GM12801 (cell line): ENCODE results near the gene FHL1.

ENCODE experiments used
- TF ChIP-seq, protein P1 (sequence below): IDR thresholded peaks from one replicate; pipeline ENCODE4 v1.5.1; 2011; ENCODE audit warnings: control low read depth; ENCODE audit not compliant: insufficient read length; ENCODE audit errors: extremely low read depth

Gene FHL1

DNA sequence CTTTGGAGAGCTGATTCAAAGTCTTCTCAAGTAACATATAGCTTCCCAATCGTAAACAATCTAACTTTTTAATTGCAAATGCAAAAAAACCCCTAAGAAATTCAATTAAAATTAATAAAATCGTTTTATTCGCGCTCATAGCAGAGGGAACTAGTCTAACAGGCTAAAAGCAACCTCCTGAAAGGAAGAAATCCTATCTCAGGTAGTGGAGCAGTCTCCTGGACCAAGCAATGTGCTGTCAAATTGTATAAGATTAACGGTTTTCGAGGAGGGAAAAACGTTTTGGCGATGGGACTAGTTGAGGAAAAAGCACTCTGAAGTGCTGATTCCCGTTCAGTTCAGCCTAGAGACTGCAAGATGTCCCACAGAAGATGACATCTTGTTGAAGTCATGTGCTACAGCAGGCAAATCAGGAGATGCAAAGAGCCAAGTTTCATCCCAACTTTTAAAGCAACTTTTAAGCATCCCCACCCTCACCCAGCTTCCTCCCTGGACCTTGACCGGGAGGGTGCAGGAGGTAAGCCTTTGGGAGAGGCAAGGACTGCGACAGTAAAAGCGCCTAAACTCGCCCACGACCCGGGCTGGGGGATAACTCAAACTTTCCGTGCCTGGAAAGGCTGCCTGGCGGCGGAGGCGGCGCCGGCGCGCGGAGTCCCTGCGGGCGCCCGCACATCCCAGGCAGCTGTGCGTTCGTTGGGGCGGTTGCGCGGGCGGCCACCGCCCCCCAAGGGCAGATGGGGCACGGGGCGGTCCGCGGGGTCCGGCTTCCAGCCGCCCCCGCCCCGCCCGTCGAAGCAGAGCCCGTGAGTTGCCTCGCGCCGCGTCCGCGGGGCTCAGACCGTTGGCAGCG is 103.1 kb downstream of the FHL1 start:
- TF ChIP-seq, protein P1, sequence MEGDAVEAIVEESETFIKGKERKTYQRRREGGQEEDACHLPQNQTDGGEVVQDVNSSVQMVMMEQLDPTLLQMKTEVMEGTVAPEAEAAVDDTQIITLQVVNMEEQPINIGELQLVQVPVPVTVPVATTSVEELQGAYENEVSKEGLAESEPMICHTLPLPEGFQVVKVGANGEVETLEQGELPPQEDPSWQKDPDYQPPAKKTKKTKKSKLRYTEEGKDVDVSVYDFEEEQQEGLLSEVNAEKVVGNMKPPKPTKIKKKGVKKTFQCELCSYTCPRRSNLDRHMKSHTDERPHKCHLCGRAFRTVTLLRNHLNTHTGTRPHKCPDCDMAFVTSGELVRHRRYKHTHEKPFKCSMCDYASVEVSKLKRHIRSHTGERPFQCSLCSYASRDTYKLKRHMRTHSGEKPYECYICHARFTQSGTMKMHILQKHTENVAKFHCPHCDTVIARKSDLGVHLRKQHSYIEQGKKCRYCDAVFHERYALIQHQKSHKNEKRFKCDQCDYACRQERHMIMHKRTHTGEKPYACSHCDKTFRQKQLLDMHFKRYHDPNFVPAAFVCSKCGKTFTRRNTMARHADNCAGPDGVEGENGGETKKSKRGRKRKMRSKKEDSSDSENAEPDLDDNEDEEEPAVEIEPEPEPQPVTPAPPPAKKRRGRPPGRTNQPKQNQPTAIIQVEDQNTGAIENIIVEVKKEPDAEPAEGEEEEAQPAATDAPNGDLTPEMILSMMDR = no peak

DNA sequence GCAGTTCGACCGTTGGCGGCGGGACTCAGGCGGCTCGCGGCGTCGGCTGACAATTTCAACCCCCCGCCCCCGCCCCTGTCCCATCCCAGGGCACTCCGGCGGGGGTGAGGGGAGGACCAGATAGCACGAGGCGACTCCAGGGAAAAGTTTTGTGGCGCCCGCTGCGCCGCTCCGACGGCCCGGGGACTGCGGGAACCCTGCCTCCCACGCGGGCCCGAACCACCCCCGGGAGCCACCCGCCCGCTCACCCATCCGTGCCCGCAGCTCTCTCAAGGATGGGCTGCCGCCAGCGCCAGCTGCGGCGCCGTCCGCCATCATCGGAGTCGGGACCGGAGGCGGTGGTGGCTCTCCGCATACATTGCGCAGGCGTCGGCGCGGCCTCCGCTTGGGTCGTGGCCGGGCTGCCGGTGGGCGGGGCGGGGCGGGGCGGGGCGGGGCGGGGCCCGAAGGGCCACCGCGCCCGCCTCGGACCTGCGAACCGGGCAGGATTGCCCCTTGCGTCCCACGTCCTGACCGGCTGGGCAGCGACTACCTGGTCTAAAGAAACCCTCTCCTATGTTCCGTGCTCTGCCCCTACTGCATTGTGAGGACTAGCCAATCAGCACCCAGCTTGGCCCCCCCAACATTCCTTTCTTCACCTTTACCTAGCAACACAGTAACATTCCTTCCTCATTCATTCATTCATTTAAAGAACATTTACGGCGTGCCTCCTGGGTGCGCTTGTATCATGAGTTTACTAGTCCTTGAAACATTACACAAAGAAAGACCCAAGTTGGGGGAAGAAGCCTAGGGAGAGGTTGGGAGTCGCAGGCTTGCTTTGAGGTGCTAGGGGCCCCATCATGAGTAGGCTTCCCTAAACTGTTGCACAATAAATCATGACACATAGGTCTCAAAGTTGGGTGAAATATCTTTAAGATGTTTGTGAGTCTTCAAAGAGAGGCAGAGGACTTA is 104.0 kb downstream of the FHL1 start, which contains the start of gene MAP7D3:
Gene MAP7D3 (minus strand): TSS at position 360 of the 951 bp plus-strand sequence. CDS start 42 bp downstream, at position 318.
- TF ChIP-seq, protein P1 = no peak

DNA sequence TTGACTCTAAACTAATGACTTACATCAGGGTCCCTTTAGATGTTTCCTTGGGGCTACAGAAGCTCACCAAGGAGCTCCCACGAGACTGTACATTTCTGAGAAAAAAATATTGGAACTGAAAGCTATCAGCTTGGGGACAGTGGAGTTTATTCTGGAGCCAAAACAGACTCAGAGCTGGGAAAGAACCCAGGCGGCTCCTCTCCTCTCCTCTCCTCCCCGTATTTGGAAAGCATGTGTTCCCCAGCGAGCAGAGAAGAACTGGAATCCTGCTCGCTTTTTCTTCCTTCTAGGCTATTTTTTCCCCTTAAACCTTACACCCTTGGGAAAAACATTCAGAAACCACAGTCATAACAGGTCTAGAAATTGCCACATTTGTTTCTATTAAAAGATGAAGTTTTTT is 108.2 kb downstream of the FHL1 start:
- TF ChIP-seq, protein P1 = no peak

DNA sequence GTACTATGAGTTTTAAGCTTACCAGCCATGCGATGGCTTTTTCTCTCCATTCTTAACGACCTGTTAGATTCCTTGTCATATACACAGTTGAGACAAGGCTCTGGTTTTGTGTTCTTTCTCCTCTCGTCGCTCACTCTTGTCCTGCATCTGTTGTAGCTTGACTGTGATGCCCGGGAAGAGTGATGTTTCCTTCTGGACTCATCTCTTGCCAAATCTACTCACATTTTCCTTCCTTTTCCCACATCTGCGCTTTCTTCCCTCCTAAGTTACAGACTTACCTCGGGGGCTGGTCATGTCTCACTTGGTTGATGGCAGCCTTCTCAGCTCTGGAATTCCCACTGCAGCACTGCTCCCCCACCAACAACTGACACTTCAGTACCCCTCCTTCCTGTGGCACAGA is 108.7 kb downstream of the FHL1 start:
- TF ChIP-seq, protein P1 = no peak

DNA sequence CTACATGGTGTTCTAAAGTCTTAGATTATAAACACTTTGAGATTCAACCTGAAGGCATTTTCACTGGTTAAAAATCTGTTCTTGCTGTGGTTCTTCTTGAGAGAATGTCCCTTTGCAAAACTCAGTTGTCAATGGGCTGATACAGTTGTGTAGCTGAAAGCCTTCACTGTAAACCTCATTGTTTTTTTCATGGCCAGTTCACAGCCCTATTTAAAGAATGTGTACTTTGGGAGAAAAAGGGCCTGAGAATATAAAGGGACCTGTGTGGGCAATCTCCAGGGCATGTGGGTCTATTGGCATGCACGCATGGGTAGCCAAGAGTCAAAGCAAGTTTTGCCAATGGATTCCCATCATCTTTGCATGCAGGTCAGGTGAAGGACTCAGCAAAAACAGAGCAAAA is 111.6 kb downstream of the FHL1 start:
- TF ChIP-seq, protein P1 = no peak

DNA sequence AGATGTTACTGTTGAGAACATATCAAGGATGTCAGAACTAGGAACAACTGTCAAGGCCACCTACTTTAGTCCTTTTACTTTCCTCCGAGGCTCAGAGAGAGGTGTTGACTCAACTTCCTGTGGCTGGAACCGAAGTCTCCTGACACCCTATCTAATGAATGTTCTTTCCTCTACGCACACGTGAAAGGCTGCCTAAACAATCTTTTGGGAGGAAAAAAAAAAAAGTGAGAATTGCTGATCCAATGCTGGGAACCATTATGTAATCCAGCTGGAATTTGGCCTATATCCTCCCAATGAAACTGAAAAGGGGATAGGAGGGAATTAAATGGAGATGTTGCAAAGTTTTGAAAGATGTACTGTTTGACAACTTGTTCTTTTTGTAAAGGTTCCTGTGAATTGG is 112.2 kb downstream of the FHL1 start:
- TF ChIP-seq, protein P1 = no peak

DNA sequence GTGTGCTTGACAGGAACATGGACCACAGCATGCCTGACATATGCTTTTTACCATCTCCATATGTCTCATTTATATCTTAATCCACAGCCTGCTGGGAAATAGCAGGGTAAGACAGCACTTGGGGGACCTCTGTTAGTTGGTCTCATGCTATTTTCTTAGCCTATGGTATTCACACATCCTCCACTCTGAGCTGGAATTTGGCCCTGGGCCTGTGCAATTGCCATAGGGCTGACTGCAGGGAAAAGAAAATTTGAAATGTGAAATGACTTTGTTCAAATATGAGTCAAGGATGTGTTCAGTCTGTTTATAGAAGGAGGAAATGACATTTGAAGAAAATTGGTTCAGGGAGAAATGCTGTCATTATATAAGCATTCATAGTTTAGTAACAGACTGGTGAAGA is 113.4 kb downstream of the FHL1 start:
- TF ChIP-seq, protein P1 = no peak
